OCI-LY3 (cell line): Measurements from ENCODE around the gene SNW1.
A peak's percentile ranks its signal among the peaks of the same experiment; 100 is the strongest.
"Not testable (repeated sequence)": the region's sequence is repeated elsewhere in the genome, so short reads cannot be mapped to it uniquely, and the experiment has no call there.

Experiments
- H2AFZ ChIP-seq: fragments of 200-600, 300-600 bp; shearing (Covaris generic); 2 replicates; pipeline ENCODE4 v1.6.0; 2014; ENCODE audit warnings: antibody characterized with exemption, low read depth, low read length
- H3K27ac ChIP-seq: fragments of 200-600, 300-600 bp; sonication (generic); 2 replicates; pipeline ENCODE4 v1.5.1; 2014; ENCODE audit warnings: mild to moderate bottlenecking, low read length, moderate library complexity, mixed read lengths
- H3K27me3 ChIP-seq: fragments of 200-600, 300-600 bp; sonication (generic); 2 replicates; pipeline ENCODE4 v1.6.1; 2014; ENCODE audit warnings: low read depth, low read length, mixed read lengths
- H3K36me3 ChIP-seq: fragments of 200-600, 300-600 bp; sonication (generic); replicated peaks from 2 replicates; pipeline ENCODE3; 2014; ENCODE audit warnings: low read depth, low read length, mixed read lengths
- H3K4me1 ChIP-seq: fragments of 300-600, 200-600 bp; sonication (generic); 2 replicates; pipeline ENCODE4 v1.6.1; 2014; ENCODE audit warnings: low read length, mixed read lengths
- H3K4me2 ChIP-seq: fragments of 200-600, 300-600 bp; sonication (generic); 2 replicates; pipeline ENCODE4 v1.6.1; 2014; ENCODE audit warnings: low read length, mixed read lengths
- H3K4me3 ChIP-seq: fragments of 300-600, 200-600 bp; sonication (generic); 2 replicates; pipeline ENCODE4 v1.5.1; 2014; ENCODE audit warnings: antibody characterized with exemption, mild to moderate bottlenecking, low read length, moderate library complexity
- H3K79me2 ChIP-seq: fragments of 300-600, 200-600 bp; shearing (Covaris generic); 2 replicates; pipeline ENCODE4 v1.6.1; 2014; ENCODE audit warnings: mild to moderate bottlenecking, low read length, mixed read lengths
- H3K9ac ChIP-seq: fragments of 300-600, 200-600 bp; shearing (Covaris generic); 2 replicates; pipeline ENCODE4 v1.6.0; 2014; ENCODE audit warnings: mild to moderate bottlenecking, low read length, moderate library complexity
- H3K9me3 ChIP-seq: fragments of 200-600, 300-600 bp; shearing (Covaris generic); 2 replicates; pipeline ENCODE4 v1.6.1; 2014; ENCODE audit warnings: low read length, mixed read lengths; ENCODE audit not compliant: insufficient read depth
- H4K20me1 ChIP-seq: fragments of 200-600, 300-600 bp; sonication (generic); 2 replicates; pipeline ENCODE4 v1.6.1; 2016; ENCODE audit warnings: low read length, mixed read lengths; ENCODE audit not compliant: insufficient read depth
- CTCF ChIP-seq: fragments of 200-600, 300-600 bp; sonication (generic); IDR thresholded peaks from 2 replicates; pipeline ENCODE4 v1.5.1; 2014; ENCODE audit warnings: antibody characterized with exemption, low read length, low read depth
- EZH2phosphoT487 ChIP-seq: fragments of 200-600 bp; shearing (Covaris generic); IDR thresholded peaks from 2 replicates; pipeline ENCODE4 v1.6.1; 2018; ENCODE audit warnings: antibody characterized with exemption, mixed run types, low read depth

Gene SNW1

GRCh38 chr14:77804592-77804991 lies 43.6 kb upstream of the SNW1 start:
- Histone ChIP-seq H3K36me3 (no peaks in the 10 kb centered on the region), H3K4me3 (no peak overlapping the region), H3K4me2 (no peak overlapping the region), H3K9ac (no peak overlapping the region), H2AFZ (no peak overlapping the region), H3K79me2 (no peaks in the 10 kb centered on the region), H4K20me1 (no peaks in the 10 kb centered on the region), H3K27me3 (no peaks in the 10 kb centered on the region), H3K27ac (no peak overlapping the region), H3K9me3 (no peaks in the 10 kb centered on the region), H3K4me1 (peaks cover 12% of the 10 kb centered on the region)
- TF ChIP-seq CTCF (peak; percentile 68), EZH2phosphoT487 (no peak)

GRCh38 chr14:77800814-77801213 lies 39.9 kb upstream of the SNW1 start:
- peak overlapping the region; percentile 70 for H3K9ac ChIP-seq
- H3K4me2 ChIP-seq, result peak overlapping the region; percentile 84
- H3K27ac ChIP-seq, result 0 out of 2 replicates have a peak overlapping the region, but pooled peaks have one; percentile 47
- TF ChIP-seq EZH2phosphoT487 (no peak), CTCF (no peak)
- no peaks in the 10 kb centered on the region for H3K9me3 ChIP-seq
- no peaks in the 10 kb centered on the region for H3K79me2 ChIP-seq
- H3K27me3 ChIP-seq, result no peaks in the 10 kb centered on the region
- H2AFZ ChIP-seq, result peak overlapping the region; percentile 59; the same call in 1 of the 2 replicates
- no peaks in the 10 kb centered on the region for H3K36me3 ChIP-seq
- H3K4me3 ChIP-seq, result peak overlapping the region; percentile 83
- H3K4me1 ChIP-seq, result no peaks in the 10 kb centered on the region; the same call in 1 of the 2 replicates
- H4K20me1 ChIP-seq, result no peaks in the 10 kb centered on the region

GRCh38 chr14:77799863-77800730 lies 39.1 kb upstream of the SNW1 start, which contains the start of gene ADCK1:
Gene ADCK1, plus strand, starts transcription at chr14:77800109. Its CDS starts 18,870 bp downstream, at chr14:77818979.
- Histone ChIP-seq H3K9me3 (no peaks in the 10 kb centered on the region), H3K36me3 (no peaks in the 10 kb centered on the region), H3K9ac (peak within 1 kb of the TSS; percentile 70), H2AFZ (peak within 1 kb of the TSS; percentile 91), H4K20me1 (no peaks in the 10 kb centered on the region), H3K4me3 (peak within 1 kb of the TSS; percentile 83), H3K27me3 (no peaks in the 10 kb centered on the region), H3K4me1 (no peaks in the 10 kb centered on the region; the same call in 1 of the 2 replicates), H3K79me2 (no peaks in the 10 kb centered on the region), H3K4me2 (peak within 1 kb of the TSS; percentile 84), H3K27ac (peak within 1 kb of the TSS; percentile 47)
- TF ChIP-seq CTCF (peak; percentile 26), EZH2phosphoT487 (no peak)

- not testable (repeated sequence) for H4K20me1 ChIP-seq
- 0 out of 2 replicates have a peak overlapping the region, but pooled peaks have one; percentile 47 for H3K27ac ChIP-seq
These were observed 38.5 kb upstream of the SNW1 start for GRCh38 chr14:77799456-77799855.

More at GRCh38 chr14:77799456-77799855, 38.5 kb upstream of the SNW1 start:
- peak overlapping the region; percentile 84 for H3K4me2 ChIP-seq
- H3K79me2 ChIP-seq, H3K36me3 ChIP-seq, H3K4me1 ChIP-seq, H3K27me3 ChIP-seq, H3K9me3 ChIP-seq: not testable (repeated sequence)
- peak overlapping the region; percentile 91 for H2AFZ ChIP-seq
- peak overlapping the region; percentile 70 for H3K9ac ChIP-seq
- H3K4me3 ChIP-seq, result peak overlapping the region; percentile 83
